HG03378 (cell line): Measurements from ENCODE around the gene TMEM269.

Experiments
- ATAC-seq: cut with Tn5 transposase; IDR thresholded peaks from one replicate; pipeline ENCODE4 v1.9.1; 2021; ENCODE audit warnings: mild to moderate bottlenecking, moderate library complexity; ENCODE audit not compliant: unreplicated experiment

The TMEM269 gene

DNA sequence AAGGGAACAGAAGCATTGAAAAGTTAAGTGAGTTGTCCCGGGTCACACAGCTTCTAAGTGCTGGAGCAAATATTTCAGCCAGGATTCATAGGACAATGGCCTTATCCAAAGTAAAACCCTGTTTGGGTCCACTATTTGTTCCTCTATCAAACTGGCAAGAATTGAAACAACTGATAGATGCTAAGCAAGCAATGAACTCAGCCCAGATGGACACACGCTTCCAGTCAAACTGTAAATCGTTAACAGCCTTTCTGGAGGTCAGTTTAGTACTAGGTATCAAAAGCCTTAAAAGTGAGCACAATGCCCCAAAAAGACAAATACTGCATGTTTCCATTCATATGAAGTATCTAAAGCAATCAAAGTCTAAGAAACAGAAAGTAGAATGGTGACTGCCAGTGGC, 33.2 kb downstream of the TMEM269 start:
- no peak for ATAC-seq

DNA sequence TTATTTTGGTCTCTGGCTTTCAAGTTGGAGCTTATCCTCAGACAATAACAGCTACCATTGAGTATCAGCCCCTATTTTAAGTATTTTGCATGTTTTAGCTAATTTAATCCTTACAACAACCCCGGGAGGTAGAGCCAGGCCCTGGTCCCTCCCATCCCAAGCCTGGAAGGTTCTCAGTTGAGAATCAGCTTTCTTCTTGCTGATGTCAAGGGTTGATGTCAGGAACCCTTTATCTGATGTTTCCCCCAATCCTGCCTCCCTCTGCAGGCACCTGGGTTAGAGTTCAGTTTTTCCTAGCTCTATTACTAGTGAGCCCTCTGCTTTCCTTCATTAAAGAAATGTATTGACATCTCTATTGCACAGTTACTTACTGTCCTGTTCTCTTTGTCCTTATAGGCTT, 36.0 kb downstream of the TMEM269 start:
- no peak for ATAC-seq

DNA sequence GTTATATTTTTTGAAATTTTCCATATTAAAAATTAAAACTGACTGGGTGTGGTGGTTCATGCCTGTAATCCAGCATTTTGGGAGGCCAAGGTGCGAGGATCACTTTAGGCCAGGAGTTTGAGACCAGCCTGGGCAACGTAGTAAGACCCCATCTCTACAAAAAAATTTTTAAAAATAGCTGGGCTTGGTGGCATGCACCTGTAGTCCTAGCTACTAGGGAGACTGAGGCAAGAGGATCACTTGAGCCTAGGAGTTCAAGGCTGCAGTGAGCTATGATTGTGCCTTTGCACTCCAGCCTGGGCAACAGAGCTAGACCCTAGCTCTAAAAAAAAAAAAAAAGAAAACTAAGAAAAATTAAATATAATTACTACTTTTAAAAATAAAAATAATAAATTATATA, 36.9 kb downstream of the TMEM269 start:
- ATAC-seq = no peak

DNA sequence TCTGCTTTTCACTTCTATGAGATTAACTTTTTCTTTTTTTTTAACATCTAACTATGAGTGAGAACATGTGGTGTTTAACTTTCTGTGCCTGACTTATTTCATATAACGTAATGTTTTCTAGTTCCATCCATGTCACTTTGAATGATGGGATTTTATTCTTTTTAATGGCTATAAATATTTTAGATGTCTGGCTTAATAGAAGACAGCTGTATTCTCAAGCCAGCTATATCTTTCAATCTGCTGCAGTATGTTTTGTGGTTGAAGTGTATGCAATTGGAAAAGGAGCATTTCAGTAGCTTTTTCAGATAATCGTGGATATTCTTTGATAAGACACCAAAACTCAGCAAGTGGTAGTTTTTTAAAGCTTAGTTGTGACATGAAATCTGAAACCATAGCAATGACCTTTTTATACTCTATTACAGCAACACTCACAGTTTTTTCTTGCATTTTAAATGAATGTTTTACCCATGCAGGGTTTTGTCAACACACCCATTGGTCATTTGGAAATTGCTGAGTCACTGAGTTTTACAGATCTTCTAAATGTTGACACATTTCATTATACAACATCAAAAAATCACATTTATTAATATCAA, 38.1 kb downstream of the TMEM269 start:
- no peak for ATAC-seq

DNA sequence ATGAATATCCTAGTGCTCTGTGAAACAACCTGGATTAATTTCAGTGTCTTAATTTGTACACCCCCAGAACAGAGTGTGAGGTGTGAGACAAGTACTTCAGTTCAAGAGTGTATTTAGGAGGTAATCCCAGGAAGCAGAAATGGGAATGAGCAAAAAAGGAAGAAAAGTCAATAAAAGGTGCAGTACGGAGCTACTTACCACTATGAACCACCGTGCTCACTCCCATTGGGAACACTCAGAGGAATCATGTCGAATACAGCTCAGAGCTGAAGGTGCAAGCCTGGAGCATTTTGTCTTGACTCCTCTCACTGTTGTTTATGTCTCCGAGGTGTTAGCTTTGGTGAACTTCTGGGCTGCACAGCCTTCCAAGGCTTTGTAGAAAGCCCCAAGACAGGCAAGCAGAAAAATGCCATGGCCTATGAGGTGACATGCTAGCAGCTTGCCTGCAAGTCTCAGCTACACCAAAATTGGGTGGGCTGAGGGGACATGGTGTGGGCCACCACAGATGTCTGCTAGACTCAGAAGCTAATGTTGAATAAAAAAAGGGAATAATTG, 39.8 kb downstream of the TMEM269 start:
- no peak for ATAC-seq

DNA sequence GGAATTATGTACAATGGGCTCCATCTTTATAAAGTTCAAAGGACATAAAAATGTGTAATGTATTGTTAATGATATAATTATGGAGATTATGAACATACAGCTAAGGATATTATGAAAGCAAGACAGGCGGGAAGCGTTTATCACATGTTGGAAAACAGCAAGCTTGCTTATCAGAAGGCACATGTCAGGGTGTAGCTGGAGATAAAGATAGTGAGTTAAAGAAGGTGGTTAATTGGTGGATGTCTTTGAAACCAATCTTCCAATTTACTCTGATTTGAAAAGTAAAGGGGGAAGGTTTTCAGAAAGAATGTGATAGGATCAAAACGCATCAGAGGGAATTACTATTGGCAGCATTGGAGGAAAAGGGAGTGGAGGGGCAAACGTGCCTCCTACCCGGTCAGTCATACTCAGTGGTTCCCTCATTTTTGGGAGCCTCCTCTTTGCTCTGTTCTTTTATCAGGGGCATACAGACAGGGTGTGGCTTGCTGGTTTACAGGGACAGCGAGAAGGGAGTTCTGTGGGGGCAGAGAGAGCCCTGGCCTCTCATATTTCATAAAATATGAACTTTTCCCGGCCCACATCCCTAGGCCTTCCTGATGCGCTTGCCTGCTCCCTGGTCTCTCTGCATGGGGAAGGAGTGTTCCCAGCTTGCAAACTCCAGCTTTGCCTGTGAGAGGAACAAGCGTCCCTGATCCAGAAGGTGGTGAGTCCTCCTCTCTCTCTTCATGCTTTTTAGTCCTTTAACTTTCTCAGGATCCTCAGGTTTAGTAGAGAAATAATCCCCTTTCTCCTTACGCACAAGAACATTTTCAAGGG, 40.5 kb downstream of the TMEM269 start:
- ATAC-seq = no peak

DNA sequence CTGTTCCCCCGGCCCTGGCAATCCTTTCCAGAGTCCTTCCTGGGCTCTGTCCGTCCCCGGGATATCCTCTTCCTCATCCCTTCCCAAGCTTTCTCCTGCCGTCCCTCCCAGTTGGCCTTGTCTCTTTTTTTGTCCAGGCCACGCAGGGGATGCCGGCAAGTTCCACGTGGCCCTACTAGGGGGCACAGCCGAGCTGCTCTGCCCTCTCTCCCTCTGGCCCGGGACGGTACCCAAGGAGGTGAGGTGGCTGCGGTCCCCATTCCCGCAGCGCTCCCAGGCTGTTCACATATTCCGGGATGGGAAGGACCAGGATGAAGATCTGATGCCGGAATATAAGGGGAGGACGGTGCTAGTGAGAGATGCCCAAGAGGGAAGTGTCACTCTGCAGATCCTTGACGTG, 45.8 kb downstream of the TMEM269 start:
- ATAC-seq = no peak

DNA sequence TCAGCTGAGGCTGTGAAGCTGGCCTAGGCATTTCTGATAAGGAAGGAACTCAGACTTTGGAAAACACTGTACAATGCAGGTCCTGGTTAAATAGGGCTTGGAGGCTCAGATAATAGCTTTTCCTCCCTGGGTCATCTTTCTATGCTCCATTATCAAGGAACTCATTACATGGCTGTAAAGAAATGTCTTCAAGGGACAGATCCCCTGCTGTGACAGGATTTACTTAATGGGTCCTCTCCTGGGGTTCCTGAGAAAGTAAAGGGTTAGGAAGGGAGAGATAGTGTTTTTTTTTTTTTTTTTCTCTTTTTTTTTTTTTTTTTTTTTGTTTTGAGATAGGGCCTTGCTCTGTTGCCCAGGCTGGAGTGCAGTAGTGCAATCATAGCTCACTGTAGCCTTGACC, 46.5 kb downstream of the TMEM269 start:
- ATAC-seq = no peak

DNA sequence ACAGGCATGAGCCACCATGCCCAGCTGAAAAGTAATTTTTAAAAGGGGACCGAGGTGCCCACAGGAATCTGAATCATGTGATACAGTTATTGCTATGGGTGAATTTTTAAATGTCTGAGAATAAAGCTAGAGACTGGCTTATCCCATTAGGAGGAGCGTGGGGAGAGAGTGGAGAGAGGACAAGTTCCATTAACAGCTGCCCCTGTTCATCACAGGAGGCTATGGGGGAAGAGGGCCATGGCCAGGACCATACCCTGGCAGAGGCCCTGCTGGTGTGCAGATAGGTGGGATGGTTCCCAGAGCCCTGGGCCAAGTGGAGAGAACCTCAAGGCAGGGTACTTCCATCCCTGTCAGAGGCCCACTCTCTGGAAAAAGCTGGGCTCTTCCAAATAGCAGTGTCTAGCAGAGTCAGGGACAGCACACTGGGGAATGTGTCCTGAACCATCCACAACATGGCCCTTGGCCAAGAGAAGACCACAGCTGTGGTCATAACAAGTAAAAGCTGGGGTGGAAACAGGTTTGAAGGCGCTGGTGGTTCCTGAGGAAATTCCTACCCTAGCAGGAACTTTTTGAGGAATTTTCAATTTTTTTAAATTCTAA, 48.0 kb downstream of the TMEM269 start:
- no peak for ATAC-seq

DNA sequence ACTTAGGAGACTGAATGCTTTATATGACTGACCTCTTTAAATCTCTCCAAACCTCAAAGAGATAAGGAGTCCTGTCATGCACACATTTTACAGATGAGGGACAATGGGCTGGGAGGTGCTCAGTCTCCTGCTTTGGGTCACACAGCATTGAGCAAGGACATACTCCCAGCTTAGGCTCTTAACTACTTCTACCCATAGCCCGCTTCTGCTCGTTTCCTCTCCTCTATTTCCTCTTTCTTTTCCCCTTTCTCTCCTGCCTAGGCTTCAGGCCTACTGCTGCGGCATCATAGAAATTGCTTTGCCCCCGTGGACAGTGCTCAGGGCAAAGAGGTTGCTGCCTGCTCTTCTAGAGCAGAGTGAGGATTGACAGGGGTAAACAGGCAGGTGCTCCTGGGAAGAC, 49.2 kb downstream of the TMEM269 start:
- ATAC-seq = no peak

DNA sequence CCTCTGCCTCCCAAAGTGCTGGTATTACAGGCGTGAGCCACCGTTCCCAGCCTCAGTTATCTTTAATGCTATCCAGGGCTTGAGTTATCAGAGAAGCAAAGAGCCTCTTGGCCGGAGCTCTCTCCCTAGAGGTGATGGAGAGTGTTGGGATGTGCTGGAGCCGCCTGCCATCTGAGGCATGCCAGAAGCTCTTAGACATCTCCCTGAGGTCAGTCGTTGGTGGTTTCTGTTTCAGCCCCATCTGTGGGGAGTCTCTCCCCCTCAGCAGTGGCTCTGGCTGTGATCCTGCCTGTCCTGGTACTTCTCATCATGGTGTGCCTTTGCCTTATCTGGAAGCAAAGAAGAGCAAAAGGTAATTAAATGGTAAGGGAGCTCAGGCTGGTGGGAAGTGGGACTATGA, 50.0 kb downstream of the TMEM269 start:
- ATAC-seq = no peak

DNA sequence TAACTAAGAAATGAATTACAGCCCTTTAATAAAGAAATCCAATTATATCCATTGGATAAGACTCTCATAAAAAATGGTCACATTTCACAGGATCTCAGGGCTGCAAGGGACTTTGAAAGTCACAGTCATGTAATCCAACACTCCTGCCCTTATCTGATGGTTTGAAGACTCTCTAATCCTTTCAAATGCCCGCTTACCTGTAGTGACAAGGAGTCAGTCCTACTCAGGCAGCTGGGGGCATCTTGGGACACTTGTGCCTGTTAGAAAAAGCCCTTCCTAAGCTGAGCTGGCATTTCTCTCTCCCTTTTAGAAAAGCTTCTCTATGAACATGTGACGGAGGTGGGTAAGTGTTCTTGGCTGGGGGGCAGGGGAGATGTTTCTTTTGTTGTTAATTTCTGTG, 50.6 kb downstream of the TMEM269 start:
- ATAC-seq = no peak

DNA sequence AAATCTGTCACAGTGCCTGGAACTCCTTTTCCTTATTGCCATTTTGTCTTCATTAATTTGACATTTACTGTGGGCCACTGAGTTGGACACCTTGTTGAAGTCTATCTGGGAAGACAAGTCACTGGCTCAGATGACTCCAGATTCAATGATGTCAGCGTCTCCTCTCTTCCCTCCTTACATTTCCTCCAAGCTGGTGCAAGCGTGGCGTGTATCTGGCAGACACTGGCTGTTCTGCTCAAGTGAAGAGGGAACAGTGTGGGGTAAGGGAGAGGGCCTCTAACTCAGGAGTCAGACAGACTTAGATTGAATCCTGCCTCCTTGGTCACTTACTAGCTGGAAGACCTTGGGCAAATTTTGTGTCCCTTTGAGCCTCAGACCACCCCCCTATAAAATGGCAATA, 52.9 kb downstream of the TMEM269 start:
- no peak for ATAC-seq

DNA sequence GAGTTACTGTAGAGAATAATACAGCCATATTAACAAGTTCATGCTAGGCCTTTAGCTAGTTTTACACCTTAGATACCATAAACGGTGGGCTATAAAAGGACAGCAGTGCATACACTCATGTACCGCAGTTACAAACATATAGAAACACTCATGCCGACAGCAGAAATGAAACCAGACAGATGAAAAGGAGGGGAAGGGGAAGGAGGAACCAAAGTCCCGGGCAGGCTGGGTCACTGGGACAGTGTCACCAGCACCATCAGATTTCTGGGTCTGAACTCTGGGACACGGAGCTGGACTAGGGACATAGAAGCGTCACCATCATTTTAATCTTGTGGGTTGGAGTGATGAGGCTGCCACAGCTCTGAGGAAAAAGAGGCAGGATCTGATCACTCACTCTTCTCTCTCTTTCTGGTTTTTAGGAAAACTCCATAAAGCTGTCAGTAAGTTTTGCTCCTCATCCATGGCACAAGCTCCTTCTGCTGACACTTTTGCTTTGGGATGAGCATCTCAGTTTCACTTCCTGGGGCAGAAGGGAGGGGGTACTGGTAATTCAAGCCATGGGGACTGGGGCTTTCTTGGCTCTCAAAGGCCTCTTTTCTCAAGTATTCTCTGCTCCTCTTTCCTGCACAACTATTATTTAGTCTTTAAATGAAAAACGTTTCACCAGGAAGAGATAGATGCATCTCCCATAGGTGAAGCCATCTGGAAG, 53.8 kb downstream of the TMEM269 start:
- ATAC-seq = no peak

DNA sequence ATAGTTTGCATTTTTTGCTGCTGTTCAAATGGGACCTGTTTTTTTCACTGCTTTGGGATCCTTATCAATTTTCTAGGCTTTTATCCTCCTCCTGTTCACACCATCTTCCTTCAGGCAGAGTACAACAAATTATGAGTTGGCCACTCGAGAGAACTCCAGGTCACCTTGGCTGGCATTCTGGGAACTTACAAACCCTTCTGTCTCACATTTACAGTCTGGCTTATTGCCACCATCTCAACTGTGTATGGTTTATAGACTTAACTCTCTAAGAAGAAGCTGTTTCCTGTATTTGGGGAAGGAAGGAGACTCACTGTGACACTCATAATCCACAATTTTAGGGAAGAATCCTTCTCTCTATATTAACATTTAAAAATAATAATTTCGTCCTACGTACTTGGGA, 56.2 kb downstream of the TMEM269 start:
- no peak for ATAC-seq

DNA sequence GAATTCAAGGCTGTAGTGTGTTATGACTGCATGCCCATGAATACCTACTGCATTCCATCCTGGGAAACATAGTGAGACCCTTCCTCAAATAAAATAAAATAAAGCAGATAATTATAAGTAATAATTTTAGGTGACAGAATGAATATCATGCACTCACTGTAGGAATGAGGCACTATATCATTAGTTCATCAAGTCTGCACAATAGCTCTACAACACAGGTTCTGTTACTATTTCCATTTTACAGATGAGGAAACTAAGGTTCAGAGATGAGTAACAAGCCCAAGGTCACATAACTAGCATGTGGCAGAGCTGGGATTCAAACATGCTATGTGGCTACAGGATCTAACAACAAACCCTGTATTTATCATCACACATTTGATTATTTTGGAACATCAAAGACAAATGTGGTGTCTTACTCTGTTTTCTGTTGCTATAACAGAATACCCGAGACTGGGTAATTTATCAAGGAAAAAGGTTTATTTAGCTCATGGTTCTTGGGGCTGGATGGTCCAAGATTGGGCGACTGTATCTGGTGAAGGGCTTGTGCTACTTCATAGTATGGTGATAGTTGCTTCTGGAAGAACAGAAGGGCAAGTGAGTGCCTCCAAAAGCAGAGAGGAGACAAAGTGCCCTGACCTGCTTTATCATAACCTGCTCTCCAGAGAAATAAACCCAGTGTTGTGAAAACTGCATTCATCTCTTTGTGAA, 56.8 kb downstream of the TMEM269 start:
- ATAC-seq = no peak

DNA sequence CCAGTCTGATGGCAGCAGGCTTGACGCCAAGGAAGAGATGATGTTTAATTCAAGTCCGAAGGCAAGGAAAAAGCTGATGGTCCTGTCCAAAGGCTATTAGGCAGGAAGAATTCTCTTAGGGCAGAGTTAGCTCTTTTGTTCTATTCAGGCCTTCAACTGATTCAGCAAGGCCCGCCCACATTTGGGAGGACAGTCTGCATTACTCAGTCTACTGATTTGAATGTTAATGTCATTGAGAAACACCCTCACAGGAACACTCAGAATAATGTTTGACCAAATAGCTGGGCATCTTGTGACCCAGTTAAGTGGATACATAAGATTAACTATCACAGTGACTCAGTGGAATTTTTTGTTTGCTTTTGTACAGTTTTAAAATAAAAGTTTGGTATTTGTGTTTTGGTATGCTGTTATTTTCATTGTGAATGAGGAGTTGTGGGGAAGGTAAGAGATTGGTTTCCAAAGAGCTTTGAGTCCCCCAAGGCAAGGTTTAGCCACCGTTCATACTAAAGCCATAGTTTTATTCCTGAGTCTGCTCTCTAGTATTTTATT, 59.9 kb downstream of the TMEM269 start:
- no peak for ATAC-seq

DNA sequence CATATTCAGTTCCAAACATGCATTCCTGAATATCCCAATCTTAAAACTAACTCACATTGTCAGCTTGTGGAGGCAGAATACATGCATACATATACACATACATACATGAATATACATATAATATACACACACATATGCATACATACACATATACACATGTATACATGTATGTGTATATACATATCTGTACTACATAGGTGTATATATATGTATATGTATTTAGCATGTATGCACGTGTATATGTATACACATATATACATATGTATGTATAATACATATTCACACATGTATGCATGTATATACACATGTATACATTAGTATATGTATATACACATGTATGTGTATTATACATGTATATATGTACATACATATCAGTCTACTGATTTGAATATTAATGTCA, 60.4 kb downstream of the TMEM269 start:
- ATAC-seq = no peak

DNA sequence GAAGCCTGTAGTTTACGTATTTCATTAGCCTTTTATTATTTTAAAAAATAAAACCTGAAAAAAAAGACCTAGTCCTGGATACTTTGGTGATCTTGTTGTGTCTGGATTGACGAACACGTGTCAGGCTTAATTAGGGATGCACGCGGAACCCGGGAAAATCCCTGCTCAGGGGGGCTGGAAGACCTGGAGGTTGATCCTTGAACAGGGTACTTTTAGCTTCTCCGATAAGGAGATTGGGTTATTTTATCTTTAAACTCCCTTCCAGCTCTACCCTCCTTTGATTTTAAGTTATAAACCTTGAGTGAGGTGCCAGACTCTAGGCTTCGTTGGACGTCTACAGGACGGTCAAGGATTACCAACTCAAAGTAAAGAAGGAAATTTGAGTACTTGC, 61.1 kb downstream of the TMEM269 start:
- ATAC-seq = peak; percentile 6

DNA sequence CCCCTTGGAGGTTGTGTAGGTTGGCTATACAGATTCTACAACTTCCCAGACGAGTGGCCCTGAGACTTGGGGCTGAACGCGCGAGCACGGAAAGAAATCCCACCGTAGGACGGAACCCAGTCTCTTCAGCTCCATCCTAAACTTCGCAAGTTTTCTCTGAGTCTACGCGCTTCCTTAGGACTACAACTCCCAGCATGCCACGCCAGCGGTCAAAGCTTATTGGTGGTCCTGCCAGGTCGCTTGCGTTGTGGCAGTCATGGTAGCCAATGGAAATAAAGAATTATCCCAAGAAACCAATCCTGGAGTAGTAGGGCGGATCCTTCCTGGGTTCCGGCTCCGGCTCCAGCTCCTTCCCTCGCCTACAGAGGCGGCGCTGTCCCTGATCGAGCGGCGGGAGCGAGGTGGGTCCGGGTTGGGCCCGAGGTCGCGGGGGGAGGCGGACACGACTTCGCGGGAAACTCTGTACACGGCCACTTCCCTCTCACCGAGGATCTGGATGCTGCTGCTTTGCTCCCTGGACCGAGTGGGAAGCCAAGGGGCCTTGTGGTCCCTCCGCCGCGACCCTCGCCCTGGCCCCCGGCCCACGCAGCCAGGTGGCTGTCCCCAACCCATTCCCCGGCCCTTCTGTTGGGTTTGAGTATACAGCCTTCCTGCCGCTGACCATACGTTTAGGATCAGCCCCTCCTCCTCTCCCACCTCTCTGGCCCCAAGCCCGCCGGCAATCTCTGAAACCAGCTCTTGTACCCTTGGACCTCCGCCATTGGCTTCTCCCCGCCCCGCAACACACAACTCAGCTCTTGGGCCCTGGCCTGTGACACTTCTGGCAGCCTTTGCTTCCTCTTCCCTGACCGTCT, 61.7 kb downstream of the TMEM269 start, which contains the start of gene ZNF691:
ZNF691 (plus strand) TSS at position 357 of the 854 bp plus-strand sequence. CDS start 3,046 bp downstream, outside the sequence.
- ATAC-seq = peak; percentile 87
